GM12865 (cell line): ENCODE measurements around the gene SAMD10.
A peak's percentile ranks its signal among the peaks of the same experiment; 100 is the strongest.

Experiments
- DNase-seq: peaks from one replicate; pipeline ENCODE4 v3.0.0; 2010; ENCODE audit warnings: low read depth
- H3K4me3 ChIP-seq: 2 replicates; pipeline ENCODE4 v1.5.1; 2011; ENCODE audit warnings: mild to moderate bottlenecking, low read depth, low read length, control low read depth
- TF ChIP-seq, protein P1 (sequence below): IDR thresholded peaks from 2 replicates; pipeline ENCODE4 v1.5.1; 2011; ENCODE audit warnings: low read length, control low read depth, low read depth, inconsistent platforms; ENCODE audit not compliant: insufficient read depth; ENCODE audit errors: missing control alignments

SAMD10 gene

DNA sequence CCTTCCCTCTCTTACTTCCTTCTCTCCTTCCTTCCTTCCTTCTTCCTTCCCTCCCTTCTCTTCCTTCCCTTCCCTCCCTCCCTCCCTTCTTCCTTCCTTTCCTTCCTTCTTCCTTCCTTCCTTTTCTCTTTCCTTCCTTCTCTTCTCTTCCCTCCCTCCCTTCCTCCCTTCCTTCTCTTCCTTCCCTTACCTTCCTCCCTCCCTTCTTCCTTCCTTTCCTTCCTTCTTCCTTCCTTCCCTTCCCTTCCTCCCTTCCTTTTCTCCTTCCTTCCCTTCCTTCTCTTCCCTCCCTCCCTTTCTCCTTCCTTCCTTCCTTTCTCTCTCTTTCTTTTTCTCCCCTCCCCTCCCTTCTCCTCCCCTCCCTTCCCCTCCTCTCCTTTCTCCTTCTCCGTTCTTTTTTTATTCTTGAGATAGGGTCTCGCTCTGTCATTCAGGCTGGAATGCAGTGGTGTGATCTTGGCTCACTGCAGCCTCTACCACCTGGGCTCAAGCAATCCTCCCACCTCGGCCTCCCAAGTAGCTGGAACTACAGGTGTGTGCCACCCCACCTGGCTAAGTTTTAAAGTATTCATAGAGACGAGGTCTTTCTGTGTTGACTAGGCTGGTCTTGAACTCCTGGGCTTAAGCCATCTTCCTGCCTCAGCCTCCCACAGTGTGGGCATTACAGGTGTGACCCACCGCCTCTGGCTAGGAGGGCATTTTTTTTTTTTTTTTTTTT lies 8.6 kb downstream of the SAMD10 start:
- no peak overlapping the region for H3K4me3 ChIP-seq
- peak; percentile 6 for DNase-seq

DNA sequence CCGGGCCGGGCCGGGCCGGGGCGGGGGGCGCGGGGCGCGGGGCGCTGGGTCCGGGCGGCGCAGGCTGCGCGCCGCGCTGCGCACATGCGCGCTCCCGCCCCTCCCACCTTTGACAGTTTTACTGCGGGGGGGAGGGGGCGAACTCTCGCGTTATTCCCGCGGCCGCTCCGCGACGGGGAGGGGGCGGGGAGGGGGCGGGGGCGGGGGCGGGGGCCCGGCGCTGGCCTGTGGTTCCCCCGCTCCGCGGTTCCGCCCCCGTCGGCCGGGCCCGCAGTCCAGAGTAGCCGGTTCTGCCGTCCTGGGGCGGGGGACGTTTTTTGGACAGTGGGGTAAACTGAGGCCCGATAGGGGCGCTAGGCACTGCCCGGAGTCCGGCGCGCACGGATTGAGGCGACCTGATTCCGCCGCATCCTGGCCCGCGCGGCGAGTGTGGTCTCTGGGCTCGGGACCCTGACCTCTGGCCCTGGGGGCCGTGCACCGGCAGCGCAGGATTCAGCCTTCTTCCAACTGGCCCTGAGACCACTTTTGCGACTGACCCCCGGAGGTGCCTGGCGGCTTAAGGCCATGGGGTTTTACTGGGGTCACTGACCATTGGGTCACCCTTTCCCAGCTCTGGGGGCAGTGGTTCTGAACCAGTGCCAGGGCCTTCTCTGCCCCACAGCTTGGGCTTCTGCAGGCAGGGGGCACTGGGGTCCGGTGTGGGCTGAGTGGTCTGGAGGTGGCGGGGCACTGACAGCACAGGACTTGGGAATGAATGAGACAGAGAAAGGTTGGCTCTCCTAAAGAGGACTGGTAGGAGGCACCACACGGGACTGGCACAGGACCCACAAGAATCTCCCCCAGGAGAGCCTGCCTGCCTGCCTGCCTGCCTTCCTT lies 9.4 kb downstream of the SAMD10 start, which contains the start of gene ZNF512B:
ZNF512B (minus strand) TSS at position 93 of the 876 bp plus-strand sequence. CDS start 1,980 bp downstream, outside the sequence.
- H3K4me3 ChIP-seq: peak within 1 kb of the TSS; percentile 83
- TF ChIP-seq, protein P1, sequence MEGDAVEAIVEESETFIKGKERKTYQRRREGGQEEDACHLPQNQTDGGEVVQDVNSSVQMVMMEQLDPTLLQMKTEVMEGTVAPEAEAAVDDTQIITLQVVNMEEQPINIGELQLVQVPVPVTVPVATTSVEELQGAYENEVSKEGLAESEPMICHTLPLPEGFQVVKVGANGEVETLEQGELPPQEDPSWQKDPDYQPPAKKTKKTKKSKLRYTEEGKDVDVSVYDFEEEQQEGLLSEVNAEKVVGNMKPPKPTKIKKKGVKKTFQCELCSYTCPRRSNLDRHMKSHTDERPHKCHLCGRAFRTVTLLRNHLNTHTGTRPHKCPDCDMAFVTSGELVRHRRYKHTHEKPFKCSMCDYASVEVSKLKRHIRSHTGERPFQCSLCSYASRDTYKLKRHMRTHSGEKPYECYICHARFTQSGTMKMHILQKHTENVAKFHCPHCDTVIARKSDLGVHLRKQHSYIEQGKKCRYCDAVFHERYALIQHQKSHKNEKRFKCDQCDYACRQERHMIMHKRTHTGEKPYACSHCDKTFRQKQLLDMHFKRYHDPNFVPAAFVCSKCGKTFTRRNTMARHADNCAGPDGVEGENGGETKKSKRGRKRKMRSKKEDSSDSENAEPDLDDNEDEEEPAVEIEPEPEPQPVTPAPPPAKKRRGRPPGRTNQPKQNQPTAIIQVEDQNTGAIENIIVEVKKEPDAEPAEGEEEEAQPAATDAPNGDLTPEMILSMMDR: no peak
- peak; percentile 81 for DNase-seq

More for the DNA sequence above, 8.6 kb downstream of the SAMD10 start:
- TF ChIP-seq, protein P1: no peak

DNA sequence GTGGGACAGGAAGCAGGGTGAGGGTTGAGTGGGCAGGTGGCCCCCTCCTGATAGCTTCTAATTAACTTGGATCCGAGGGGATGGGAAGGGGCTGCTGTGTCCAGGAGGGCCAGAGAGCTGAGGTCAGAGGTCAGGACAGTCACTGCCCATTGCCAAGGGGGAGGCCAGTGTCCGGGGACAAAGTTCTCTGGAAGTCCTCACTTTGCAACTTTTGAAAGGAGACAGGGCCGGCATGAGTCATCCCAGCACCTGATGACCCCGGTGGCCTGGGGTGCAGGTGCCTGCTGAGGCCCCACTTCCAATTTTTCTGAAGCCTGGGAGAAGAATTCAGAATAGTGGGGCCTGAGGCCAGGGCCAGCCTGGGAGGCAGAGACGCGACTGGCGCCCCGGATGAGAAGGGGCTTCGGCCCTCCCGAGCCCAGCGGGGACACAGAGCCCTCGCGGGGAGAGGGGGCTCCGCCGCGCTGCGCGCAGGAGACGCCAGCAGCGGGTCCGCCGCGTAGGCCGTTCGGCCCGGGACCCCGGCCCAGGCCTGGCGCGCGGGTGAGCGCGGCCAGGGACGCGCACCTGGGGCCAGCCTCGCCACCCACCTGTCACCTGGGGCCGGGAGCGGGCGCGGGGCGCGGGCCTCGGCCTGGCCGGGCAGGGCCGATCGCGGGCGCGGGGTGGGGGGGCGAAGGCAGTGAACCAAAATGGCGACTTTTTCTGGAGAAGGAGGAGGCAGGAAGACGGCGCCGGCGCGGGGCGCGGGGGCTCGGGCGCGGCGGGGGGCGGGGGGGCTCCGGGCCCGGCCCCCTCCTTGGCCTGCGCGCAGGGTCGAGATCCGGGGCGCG lies 10.3 kb downstream of the SAMD10 start:
- H3K4me3 ChIP-seq: peak overlapping the region; percentile 83
- DNase-seq: no peak

DNA sequence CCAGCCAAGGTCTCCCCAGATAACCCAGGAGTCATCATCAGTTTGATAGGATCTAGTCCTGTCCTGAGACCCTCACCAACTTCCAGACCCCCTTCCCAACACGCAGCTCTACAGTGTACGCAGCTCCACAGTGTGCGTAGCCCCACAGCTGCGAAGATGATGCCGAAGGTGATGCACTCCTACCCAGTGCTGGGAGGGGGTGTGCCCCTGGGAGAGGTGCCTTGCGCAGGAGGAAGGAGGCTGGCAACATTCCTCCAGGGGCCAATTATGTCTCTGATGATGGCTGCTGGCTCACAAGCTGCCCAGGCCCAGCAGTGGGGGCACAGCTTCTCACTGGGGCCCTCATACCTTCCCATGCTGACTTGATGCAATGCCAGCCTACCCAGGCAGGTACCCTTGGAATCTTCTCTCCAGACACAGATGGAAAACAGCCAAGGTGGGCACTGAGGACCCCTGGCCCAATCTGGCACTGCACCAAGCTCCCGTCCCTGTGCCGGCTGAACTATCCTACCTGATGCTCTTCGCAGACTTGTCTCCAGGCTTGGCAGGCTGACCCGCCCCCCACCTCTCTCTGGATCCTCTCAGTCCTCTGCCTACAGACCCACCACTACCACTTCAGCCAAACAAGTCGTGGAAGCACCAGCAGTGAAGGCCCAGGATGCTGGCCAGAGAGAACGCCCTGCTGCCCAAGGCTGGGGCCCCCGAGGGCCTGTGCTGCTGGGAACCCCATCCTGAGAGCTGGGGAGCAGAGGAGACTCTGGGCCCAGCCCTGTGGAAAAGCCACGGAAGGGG lies 11.1 kb downstream of the SAMD10 start:
- peak overlapping the region; percentile 83 for H3K4me3 ChIP-seq
- DNase-seq: no peak
- TF ChIP-seq, protein P1: no peak

More for the DNA sequence above, 10.3 kb downstream of the SAMD10 start:
- TF ChIP-seq, protein P1: no peak

DNA sequence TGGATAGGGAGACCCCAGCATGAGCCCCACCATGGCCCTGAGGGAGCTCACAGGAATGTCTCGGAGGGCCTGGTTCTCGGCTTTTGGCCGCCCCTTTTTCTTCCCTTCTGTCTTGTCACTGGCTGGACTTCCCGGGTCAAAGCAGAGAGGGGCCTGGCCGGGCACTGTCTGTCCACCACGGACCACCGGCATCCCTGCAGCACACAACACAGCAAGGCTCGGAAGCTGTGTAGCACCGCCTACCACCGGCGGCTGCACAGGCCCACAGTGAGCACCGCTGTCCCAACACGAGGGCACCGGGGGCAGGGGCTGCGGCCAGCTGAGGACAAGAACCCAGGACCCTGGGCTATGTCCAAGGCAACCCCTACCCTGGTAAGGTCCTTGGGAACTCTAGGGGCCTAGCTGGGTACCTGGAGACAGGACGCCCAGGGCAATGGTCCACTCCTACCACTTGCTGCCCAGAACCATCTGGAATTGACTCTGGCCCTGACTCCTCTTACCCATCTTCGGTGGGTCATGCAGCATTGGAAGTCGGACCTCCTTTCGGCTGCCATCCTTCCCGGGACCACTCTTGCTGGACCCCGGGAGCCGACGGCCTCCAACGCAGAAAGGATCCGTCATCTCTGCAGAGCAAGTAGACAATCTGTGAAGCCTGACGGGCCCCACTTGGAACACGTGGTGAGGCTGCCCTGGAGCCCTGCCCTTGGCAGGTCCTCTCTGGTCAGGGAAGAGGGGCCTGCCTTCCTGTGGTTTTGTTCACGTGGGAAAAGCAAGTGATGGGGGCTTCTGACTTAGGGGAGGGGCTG lies 11.9 kb downstream of the SAMD10 start:
- DNase-seq: no peak
- TF ChIP-seq, protein P1: no peak
- H3K4me3 ChIP-seq: no peak overlapping the region
